GM23338 (cell line): ENCODE measurements around the gene ASAH2.

Source experiments
- CREB1 ChIP-seq: fragments of 250-450 bp; sonication (Bioruptor Pico); IDR thresholded peaks from 2 replicates; pipeline ENCODE4 v1.5.0; 2020; ENCODE audit warnings: low read depth, mild to moderate bottlenecking, moderate library complexity
- EZH2 ChIP-seq: fragments of 200-600 bp; sonication (generic); IDR thresholded peaks from one replicate; pipeline ENCODE4 v1.8.0; 2017; ENCODE audit warnings: antibody characterized with exemption, mild to moderate bottlenecking, low read depth; ENCODE audit not compliant: unreplicated experiment
- EZH2phosphoT487 ChIP-seq: fragments of 200-600 bp; sonication (generic); IDR thresholded peaks from one replicate; pipeline ENCODE4 v1.8.1; 2018; ENCODE audit warnings: antibody characterized with exemption; ENCODE audit not compliant: unreplicated experiment
- JUNB ChIP-seq: IDR thresholded peaks from one replicate; pipeline ENCODE4 v1.6.1; 2016; ENCODE audit warnings: antibody characterized with exemption; ENCODE audit not compliant: unreplicated experiment
- POLR2AphosphoS5 ChIP-seq: IDR thresholded peaks from 2 replicates; pipeline ENCODE4 v1.6.1; 2016; ENCODE audit warnings: antibody characterized with exemption, low read depth
- ZNF114 ChIP-seq: fragments of 250-450 bp; sonication (Bioruptor Pico); IDR thresholded peaks from 2 replicates; pipeline ENCODE4 v1.5.0; 2020; ENCODE audit warnings: mild to moderate bottlenecking, moderate library complexity
- TF ChIP-seq, protein P1 (sequence below), 2 experiments: fragments of 200-600 bp in 1 of 2; sonication (generic) in 1 of 2; conservative IDR thresholded peaks; 2 replicates each; pipeline versions ENCODE4 v1.5.1 to v1.6.1; 2016 to 2017; ENCODE audit warnings: antibody characterized with exemption in 2 of 2, low read depth in 2 of 2, mild to moderate bottlenecking in 2 of 2, moderate library complexity in 1 of 2
- TF ChIP-seq, protein P2 (sequence below): IDR thresholded peaks from 2 replicates; pipeline ENCODE4 v1.6.1; 2016; ENCODE audit warnings: antibody characterized with exemption
- TF ChIP-seq, protein P3 (sequence below): IDR thresholded peaks from one replicate; pipeline ENCODE4 v1.6.1; 2018; ENCODE audit warnings: antibody characterized with exemption; ENCODE audit not compliant: unreplicated experiment
- TF ChIP-seq, protein P4 (sequence below): fragments of 250-450 bp; sonication (Bioruptor Pico); IDR thresholded peaks from 2 replicates; pipeline ENCODE4 v1.5.0; 2020; ENCODE audit warnings: mild to moderate bottlenecking, moderate library complexity

DNA sequence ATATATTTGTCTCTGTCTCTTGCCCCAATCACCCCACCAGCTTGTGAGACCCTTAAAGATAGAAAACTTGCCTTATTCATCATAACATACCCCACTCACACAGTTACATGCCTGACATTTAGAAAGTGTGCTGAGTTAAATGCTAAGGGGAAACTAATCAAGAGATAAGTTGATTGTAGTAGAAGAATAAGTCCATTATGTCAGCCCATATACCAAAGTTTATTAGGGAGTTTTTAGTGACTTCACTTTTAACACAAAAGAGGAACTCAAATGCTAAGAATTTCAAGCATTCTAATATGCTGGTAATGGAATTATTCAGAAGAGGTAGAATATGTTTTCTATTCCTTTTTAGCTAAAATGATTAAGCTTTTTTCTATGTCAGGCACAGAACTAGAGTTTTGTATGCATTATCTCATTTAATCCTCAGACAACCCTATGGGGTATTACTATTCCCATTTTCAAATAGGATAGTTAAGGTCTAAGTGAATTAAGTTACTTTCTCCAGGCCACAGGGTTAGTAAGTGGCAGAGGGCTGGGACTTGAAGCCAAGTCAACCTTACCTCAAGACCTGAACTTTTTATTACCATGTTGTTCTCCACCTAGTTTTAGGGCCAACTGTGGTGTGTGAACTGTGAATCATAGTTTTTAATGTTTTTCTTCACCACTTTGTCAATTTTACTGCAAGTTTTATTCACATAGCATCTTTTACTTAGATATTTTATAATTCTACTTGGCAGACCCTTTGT is 19.6 kb downstream of the ASAH2 start:
- TF ChIP-seq, protein P1, sequence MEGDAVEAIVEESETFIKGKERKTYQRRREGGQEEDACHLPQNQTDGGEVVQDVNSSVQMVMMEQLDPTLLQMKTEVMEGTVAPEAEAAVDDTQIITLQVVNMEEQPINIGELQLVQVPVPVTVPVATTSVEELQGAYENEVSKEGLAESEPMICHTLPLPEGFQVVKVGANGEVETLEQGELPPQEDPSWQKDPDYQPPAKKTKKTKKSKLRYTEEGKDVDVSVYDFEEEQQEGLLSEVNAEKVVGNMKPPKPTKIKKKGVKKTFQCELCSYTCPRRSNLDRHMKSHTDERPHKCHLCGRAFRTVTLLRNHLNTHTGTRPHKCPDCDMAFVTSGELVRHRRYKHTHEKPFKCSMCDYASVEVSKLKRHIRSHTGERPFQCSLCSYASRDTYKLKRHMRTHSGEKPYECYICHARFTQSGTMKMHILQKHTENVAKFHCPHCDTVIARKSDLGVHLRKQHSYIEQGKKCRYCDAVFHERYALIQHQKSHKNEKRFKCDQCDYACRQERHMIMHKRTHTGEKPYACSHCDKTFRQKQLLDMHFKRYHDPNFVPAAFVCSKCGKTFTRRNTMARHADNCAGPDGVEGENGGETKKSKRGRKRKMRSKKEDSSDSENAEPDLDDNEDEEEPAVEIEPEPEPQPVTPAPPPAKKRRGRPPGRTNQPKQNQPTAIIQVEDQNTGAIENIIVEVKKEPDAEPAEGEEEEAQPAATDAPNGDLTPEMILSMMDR (conservative IDR thresholded peaks at IDR 0.05; ENCODE audit: low read depth in 2 of 2) = no peak
- no peak for TF ChIP-seq EZH2
- no peak for TF ChIP-seq EZH2phosphoT487
- TF ChIP-seq, protein P2, sequence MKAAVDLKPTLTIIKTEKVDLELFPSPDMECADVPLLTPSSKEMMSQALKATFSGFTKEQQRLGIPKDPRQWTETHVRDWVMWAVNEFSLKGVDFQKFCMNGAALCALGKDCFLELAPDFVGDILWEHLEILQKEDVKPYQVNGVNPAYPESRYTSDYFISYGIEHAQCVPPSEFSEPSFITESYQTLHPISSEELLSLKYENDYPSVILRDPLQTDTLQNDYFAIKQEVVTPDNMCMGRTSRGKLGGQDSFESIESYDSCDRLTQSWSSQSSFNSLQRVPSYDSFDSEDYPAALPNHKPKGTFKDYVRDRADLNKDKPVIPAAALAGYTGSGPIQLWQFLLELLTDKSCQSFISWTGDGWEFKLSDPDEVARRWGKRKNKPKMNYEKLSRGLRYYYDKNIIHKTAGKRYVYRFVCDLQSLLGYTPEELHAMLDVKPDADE = no peak
- TF ChIP-seq, protein P3, sequence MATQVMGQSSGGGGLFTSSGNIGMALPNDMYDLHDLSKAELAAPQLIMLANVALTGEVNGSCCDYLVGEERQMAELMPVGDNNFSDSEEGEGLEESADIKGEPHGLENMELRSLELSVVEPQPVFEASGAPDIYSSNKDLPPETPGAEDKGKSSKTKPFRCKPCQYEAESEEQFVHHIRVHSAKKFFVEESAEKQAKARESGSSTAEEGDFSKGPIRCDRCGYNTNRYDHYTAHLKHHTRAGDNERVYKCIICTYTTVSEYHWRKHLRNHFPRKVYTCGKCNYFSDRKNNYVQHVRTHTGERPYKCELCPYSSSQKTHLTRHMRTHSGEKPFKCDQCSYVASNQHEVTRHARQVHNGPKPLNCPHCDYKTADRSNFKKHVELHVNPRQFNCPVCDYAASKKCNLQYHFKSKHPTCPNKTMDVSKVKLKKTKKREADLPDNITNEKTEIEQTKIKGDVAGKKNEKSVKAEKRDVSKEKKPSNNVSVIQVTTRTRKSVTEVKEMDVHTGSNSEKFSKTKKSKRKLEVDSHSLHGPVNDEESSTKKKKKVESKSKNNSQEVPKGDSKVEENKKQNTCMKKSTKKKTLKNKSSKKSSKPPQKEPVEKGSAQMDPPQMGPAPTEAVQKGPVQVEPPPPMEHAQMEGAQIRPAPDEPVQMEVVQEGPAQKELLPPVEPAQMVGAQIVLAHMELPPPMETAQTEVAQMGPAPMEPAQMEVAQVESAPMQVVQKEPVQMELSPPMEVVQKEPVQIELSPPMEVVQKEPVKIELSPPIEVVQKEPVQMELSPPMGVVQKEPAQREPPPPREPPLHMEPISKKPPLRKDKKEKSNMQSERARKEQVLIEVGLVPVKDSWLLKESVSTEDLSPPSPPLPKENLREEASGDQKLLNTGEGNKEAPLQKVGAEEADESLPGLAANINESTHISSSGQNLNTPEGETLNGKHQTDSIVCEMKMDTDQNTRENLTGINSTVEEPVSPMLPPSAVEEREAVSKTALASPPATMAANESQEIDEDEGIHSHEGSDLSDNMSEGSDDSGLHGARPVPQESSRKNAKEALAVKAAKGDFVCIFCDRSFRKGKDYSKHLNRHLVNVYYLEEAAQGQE = no peak
- TF ChIP-seq CREB1 (CRISPR knock-in tag) = no peak
- TF ChIP-seq POLR2AphosphoS5 = no peak
- no peak for TF ChIP-seq JUNB
- no peak for TF ChIP-seq ZNF114 (CRISPR knock-in tag)
- TF ChIP-seq, protein P4, sequence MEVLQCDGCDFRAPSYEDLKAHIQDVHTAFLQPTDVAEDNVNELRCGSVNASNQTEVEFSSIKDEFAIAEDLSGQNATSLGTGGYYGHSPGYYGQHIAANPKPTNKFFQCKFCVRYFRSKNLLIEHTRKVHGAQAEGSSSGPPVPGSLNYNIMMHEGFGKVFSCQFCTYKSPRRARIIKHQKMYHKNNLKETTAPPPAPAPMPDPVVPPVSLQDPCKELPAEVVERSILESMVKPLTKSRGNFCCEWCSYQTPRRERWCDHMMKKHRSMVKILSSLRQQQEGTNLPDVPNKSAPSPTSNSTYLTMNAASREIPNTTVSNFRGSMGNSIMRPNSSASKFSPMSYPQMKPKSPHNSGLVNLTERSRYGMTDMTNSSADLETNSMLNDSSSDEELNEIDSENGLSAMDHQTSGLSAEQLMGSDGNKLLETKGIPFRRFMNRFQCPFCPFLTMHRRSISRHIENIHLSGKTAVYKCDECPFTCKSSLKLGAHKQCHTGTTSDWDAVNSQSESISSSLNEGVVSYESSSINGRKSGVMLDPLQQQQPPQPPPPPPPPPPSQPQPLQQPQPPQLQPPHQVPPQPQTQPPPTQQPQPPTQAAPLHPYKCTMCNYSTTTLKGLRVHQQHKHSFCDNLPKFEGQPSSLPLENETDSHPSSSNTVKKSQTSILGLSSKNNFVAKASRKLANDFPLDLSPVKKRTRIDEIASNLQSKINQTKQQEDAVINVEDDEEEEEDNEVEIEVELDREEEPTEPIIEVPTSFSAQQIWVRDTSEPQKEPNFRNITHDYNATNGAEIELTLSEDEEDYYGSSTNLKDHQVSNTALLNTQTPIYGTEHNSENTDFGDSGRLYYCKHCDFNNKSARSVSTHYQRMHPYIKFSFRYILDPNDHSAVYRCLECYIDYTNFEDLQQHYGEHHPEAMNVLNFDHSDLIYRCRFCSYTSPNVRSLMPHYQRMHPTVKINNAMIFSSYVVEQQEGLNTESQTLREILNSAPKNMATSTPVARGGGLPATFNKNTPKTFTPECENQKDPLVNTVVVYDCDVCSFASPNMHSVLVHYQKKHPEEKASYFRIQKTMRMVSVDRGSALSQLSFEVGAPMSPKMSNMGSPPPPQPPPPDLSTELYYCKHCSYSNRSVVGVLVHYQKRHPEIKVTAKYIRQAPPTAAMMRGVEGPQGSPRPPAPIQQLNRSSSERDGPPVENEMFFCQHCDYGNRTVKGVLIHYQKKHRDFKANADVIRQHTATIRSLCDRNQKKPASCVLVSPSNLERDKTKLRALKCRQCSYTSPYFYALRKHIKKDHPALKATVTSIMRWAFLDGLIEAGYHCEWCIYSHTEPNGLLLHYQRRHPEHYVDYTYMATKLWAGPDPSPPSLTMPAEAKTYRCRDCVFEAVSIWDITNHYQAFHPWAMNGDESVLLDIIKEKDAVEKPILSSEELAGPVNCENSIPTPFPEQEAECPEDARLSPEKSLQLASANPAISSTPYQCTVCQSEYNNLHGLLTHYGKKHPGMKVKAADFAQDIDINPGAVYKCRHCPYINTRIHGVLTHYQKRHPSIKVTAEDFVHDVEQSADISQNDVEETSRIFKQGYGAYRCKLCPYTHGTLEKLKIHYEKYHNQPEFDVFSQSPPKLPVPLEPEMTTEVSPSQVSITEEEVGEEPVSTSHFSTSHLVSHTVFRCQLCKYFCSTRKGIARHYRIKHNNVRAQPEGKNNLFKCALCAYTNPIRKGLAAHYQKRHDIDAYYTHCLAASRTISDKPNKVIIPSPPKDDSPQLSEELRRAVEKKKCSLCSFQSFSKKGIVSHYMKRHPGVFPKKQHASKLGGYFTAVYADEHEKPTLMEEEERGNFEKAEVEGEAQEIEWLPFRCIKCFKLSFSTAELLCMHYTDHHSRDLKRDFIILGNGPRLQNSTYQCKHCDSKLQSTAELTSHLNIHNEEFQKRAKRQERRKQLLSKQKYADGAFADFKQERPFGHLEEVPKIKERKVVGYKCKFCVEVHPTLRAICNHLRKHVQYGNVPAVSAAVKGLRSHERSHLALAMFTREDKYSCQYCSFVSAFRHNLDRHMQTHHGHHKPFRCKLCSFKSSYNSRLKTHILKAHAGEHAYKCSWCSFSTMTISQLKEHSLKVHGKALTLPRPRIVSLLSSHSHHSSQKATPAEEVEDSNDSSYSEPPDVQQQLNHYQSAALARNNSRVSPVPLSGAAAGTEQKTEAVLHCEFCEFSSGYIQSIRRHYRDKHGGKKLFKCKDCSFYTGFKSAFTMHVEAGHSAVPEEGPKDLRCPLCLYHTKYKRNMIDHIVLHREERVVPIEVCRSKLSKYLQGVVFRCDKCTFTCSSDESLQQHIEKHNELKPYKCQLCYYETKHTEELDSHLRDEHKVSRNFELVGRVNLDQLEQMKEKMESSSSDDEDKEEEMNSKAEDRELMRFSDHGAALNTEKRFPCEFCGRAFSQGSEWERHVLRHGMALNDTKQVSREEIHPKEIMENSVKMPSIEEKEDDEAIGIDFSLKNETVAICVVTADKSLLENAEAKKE = no peak
